T-helper 2 cell treated with Interferon-gamma antibody and Interleukin-4, amounts not matched to agents 100 ng/mL and 5 ng/mL, for 36 hours (primary cell): ENCODE measurements around the gene SMS. TPM values are rescaled to one million over a fixed set of nuclear protein-coding genes. Genes with fewer than 3 reads are reported as not detected.
"Not testable (repeated sequence)": the region's sequence is repeated elsewhere in the genome, so short reads cannot be mapped to it uniquely, and the experiment has no call there.

ENCODE experiments used
- intact Hi-C: fragments of 100-400 bp; cut with micrococcal nuclease; formaldehyde crosslinking; loops from one replicate; pipeline ENCODE4 v1.15.1; 2023
- total RNA-seq: library from RNA; stranded (reverse); gene quantifications from 2 replicates; pipeline ENCODE4 v1.2.3, GENCODE V29; 2022

The SMS gene
- total RNA-seq, 1 donor from 2014 or later: 66.8 TPM

GRCh38 chrX:21950557-21950956 lies 10.0 kb downstream of the SMS start:
- intact Hi-C loops: not testable (repeated sequence)

GRCh38 chrX:21952624-21953023 lies 12.1 kb downstream of the SMS start:
- intact Hi-C loops: no loop called here

- intact Hi-C loops: not testable (repeated sequence)
Measured at GRCh38 chrX:21953195-21953830, 12.8 kb downstream of the SMS start.

- intact Hi-C loops: no loop called here
Measured at GRCh38 chrX:21955403-21956189, 15.1 kb downstream of the SMS start.

- intact Hi-C loops: no loop called here
Measured at GRCh38 chrX:21956783-21957182, 16.3 kb downstream of the SMS start.

GRCh38 chrX:21958187-21958586 lies 17.7 kb downstream of the SMS start:
- intact Hi-C loops: no loop called here

- intact Hi-C loops: no loop called here
Measured at GRCh38 chrX:21958916-21959315, 18.4 kb downstream of the SMS start.

GRCh38 chrX:21959362-21960051 lies 19.0 kb downstream of the SMS start:
- intact Hi-C loops: no loop called here

GRCh38 chrX:21960569-21961541 lies 20.3 kb downstream of the SMS start:
- intact Hi-C loops: no loop called here

- intact Hi-C loops: no loop called here
Measured at GRCh38 chrX:21962361-21962760, 21.9 kb downstream of the SMS start.

GRCh38 chrX:21963269-21963668 lies 22.8 kb downstream of the SMS start:
- intact Hi-C loops: no loop called here

GRCh38 chrX:21963731-21964405 lies 23.4 kb downstream of the SMS start:
- intact Hi-C loops: no loop called here

- intact Hi-C loops: no loop called here
Measured at GRCh38 chrX:21966866-21967265, 26.4 kb downstream of the SMS start.

- intact Hi-C loops: no loop called here
Measured at GRCh38 chrX:21968333-21968732, 27.8 kb downstream of the SMS start.

- intact Hi-C loops: loop anchor here (5.0 kb wide), 1 partner anchor 33 kb away; no protein-coding TSS in a partner anchor
Measured at GRCh38 chrX:21970326-21970725, 29.8 kb downstream of the SMS start.

GRCh38 chrX:21972046-21972445 lies 31.5 kb downstream of the SMS start:
- intact Hi-C loops: loop anchor here (5.0 kb wide), 1 partner anchor 35 kb away; no protein-coding TSS in a partner anchor

GRCh38 chrX:21972721-21973120 lies 32.2 kb downstream of the SMS start:
- intact Hi-C loops: loop anchor here (5.0 kb wide), 1 partner anchor 35 kb away; no protein-coding TSS in a partner anchor

GRCh38 chrX:21973321-21974010 lies 33.0 kb downstream of the SMS start:
- intact Hi-C loops: loop anchor here (1.0 to 5.0 kb wide), 2 partner anchors 36 to 134 kb away; partner anchors contain the start of gene MBTPS2

- intact Hi-C loops: loop anchor here (1.0 to 5.0 kb wide), 2 partner anchors 37 to 135 kb away; partner anchors contain the start of gene MBTPS2
Measured at GRCh38 chrX:21974011-21974385, 33.5 kb downstream of the SMS start.

GRCh38 chrX:21975242-21975641 lies 34.7 kb downstream of the SMS start:
- intact Hi-C loops: no loop called here
